ENCODE results near the gene SRGAP1.

The SRGAP1 gene

DNA sequence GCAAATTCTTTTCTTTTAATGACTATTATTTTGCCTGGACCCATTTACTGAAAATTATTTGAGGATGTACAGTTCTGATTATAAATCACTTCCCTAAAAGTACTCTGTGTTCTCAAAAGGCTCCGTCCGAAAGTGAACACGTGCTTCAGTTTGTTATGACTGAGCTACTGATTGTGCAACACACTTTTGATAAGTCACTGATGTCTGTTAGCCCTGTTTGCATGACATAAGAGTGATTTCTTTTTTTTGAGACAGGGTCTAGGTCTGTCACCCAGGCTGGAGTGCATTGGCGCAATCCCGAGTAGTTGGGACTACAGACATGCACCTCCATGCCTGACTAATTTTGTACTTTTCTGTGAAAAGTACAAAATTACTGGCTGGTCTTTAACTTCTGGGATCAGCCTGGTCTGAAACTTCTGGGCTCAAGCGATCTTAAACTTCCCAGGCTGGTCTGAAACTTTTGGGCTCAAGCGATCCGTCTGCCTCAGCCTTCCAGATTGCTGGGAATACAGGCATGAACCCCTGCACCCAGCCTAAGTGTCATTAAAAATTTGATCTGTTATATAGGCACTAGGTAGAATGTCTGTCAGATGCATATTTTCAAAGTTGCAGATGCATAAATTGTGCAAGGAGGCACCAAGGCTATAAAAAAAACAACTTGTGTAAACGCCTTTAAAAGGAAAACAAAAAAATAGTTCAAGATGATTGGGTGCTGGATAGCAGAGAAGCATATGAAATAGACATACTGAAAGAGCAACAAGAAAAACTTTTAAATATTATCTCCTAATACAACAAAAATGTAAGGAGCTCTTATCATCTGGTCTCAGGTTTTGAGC, 111.5 kb downstream of the SRGAP1 start:
- no peak overlapping the region for H3K27ac ChIP-seq (ENCODE audit: low read depth, low read length, poor library complexity, severe bottlenecking)
- H3K4me1 ChIP-seq (ENCODE audit: insufficient read depth, low read length, severe bottlenecking) = no peaks in the 10 kb centered on the region
- H3K4me3 ChIP-seq (ENCODE audit: low read depth, low read length, poor library complexity, severe bottlenecking) = no peak overlapping the region
- H3K36me3 ChIP-seq (ENCODE audit: insufficient read depth, low read length) = no peaks in the 10 kb centered on the region
- no peaks in the 10 kb centered on the region for H3K79me2 ChIP-seq (ENCODE audit: insufficient read depth, low read length)
- no peak overlapping the region for H3K9ac ChIP-seq (ENCODE audit: low read length)
- H3K27me3 ChIP-seq (ENCODE audit: insufficient read depth, low read length) = no peaks in the 10 kb centered on the region
- no peaks in the 10 kb centered on the region for H3K9me3 ChIP-seq (ENCODE audit: low read length)
- H4K20me1 ChIP-seq (ENCODE audit: insufficient read depth, low read length) = no peaks in the 10 kb centered on the region
- H3K9me2 ChIP-seq (ENCODE audit: low read depth, low read length) = no peaks in the 10 kb centered on the region
- H3F3A ChIP-seq (ENCODE audit: insufficient read depth, low read length) = no peaks in the 10 kb centered on the region
- TF ChIP-seq CTCF (IDR thresholded peaks at IDR 0.05; ENCODE audit: low read length) (no peak), EZH2 (IDR thresholded peaks at IDR 0.05; ENCODE audit: borderline replicate concordance, low read length) (no peak)
- no peak overlapping the region for H3K4me2 ChIP-seq (ENCODE audit: low read length)
- no peak overlapping the region for H2AFZ ChIP-seq (ENCODE audit: low read length)

- Histone ChIP-seq H2AFZ (ENCODE audit: low read length) (no peak overlapping the region), H3K9me3 (ENCODE audit: low read length) (no peaks in the 10 kb centered on the region), H3K36me3 (ENCODE audit: insufficient read depth, low read length) (no peaks in the 10 kb centered on the region), H3K9me2 (ENCODE audit: low read depth, low read length) (no peaks in the 10 kb centered on the region), H3K4me2 (ENCODE audit: low read length) (no peak overlapping the region), H3K4me1 (ENCODE audit: insufficient read depth, low read length, severe bottlenecking) (no peaks in the 10 kb centered on the region), H3K9ac (ENCODE audit: low read length) (no peak overlapping the region), H3K4me3 (ENCODE audit: low read depth, low read length, poor library complexity, severe bottlenecking) (no peak overlapping the region), H3K79me2 (ENCODE audit: insufficient read depth, low read length) (no peaks in the 10 kb centered on the region), H3K27ac (ENCODE audit: low read depth, low read length, poor library complexity, severe bottlenecking) (no peak overlapping the region), H3F3A (ENCODE audit: insufficient read depth, low read length) (no peaks in the 10 kb centered on the region), H3K27me3 (ENCODE audit: insufficient read depth, low read length) (no peaks in the 10 kb centered on the region), H4K20me1 (ENCODE audit: insufficient read depth, low read length) (no peaks in the 10 kb centered on the region)
- TF ChIP-seq EZH2 (IDR thresholded peaks at IDR 0.05; ENCODE audit: borderline replicate concordance, low read length) = no peak
- TF ChIP-seq CTCF (IDR thresholded peaks at IDR 0.05; ENCODE audit: low read length) = no peak
These were observed 113.0 kb downstream of the SRGAP1 start for GRCh38 chr12:63957496-63957895.

DNA sequence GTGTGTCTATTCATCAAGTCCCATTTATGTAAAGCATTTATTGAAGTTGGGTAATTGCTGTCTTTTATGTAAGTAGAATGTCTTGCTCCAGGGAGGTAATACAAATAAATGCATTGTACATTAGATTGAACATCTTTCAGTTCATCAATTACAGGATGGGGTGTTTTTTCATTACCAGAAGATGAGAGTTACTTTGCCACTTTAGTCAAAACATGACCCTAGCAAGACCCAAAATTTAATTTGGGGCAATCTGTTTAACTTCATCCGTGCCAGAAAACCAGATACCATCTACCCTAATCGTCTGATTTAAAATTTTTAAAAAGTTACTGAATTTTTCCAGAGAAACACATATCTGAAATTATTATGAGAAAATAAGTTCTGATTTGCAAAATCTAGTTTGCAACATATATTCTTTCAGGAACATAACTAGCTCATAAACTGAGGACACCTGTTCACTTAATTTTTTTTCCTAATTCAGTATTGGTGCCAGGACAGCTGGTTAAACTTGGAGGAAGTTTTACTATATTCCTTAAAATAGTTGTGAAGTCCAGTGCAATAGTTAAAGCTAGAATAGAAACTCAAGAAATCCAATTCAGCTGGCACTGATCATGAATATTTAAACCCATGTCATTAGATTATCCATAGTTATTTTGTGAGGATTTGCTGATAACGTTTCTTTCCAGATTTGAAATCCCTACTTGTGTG, 114.5 kb downstream of the SRGAP1 start:
- Histone ChIP-seq H3K36me3 (ENCODE audit: insufficient read depth, low read length) (no peaks in the 10 kb centered on the region), H3K4me3 (ENCODE audit: low read depth, low read length, poor library complexity, severe bottlenecking) (no peak overlapping the region), H3K9me3 (ENCODE audit: low read length) (no peaks in the 10 kb centered on the region), H3K4me1 (ENCODE audit: insufficient read depth, low read length, severe bottlenecking) (no peaks in the 10 kb centered on the region), H3K79me2 (ENCODE audit: insufficient read depth, low read length) (no peaks in the 10 kb centered on the region), H2AFZ (ENCODE audit: low read length) (no peak overlapping the region), H3K4me2 (ENCODE audit: low read length) (no peak overlapping the region), H3F3A (ENCODE audit: insufficient read depth, low read length) (no peaks in the 10 kb centered on the region), H3K9ac (ENCODE audit: low read length) (no peak overlapping the region), H3K27me3 (ENCODE audit: insufficient read depth, low read length) (no peaks in the 10 kb centered on the region), H3K27ac (ENCODE audit: low read depth, low read length, poor library complexity, severe bottlenecking) (no peak overlapping the region), H3K9me2 (ENCODE audit: low read depth, low read length) (no peaks in the 10 kb centered on the region), H4K20me1 (ENCODE audit: insufficient read depth, low read length) (no peaks in the 10 kb centered on the region)
- TF ChIP-seq CTCF (IDR thresholded peaks at IDR 0.05; ENCODE audit: low read length) = no peak
- no peak for TF ChIP-seq EZH2 (IDR thresholded peaks at IDR 0.05; ENCODE audit: borderline replicate concordance, low read length)

Data from OCI-LY1 (cell line).